OCI-LY7 (cell line): ENCODE data around the gene RSPRY1.

Experiments used
- EZH2phosphoT487 ChIP-seq: fragments of 200-600 bp; sonication (generic); IDR thresholded peaks from 2 replicates; pipeline ENCODE4 v1.6.1; 2018; ENCODE audit warnings: low read depth, borderline replicate concordance, mild to moderate bottlenecking, mixed run types, antibody characterized with exemption, low read length, moderate library complexity, mixed read lengths
- TF ChIP-seq, protein P1 (sequence below): fragments of 200-600 bp; sonication (generic); conservative IDR thresholded peaks from 2 replicates; pipeline ENCODE4 v1.5.1; 2014; ENCODE audit warnings: mild to moderate bottlenecking, antibody characterized with exemption, low read length, moderate library complexity, mixed read lengths

DNA sequence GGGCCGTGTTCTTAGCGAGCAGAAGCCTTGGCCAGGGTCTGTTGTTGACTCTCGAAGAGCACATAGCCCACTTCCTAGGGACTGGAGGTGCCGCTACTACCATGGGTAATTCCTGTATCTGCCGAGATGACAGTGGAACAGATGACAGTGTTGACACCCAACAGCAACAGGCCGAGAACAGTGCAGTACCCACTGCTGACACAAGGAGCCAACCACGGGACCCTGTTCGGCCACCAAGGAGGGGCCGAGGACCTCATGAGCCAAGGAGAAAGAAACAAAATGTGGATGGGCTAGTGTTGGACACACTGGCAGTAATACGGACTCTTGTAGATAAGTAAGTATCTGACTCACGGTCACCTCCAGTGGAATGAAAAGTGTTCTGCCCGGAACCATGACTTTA lies 18.5 kb downstream of the RSPRY1 start:
- TF ChIP-seq, protein P1, sequence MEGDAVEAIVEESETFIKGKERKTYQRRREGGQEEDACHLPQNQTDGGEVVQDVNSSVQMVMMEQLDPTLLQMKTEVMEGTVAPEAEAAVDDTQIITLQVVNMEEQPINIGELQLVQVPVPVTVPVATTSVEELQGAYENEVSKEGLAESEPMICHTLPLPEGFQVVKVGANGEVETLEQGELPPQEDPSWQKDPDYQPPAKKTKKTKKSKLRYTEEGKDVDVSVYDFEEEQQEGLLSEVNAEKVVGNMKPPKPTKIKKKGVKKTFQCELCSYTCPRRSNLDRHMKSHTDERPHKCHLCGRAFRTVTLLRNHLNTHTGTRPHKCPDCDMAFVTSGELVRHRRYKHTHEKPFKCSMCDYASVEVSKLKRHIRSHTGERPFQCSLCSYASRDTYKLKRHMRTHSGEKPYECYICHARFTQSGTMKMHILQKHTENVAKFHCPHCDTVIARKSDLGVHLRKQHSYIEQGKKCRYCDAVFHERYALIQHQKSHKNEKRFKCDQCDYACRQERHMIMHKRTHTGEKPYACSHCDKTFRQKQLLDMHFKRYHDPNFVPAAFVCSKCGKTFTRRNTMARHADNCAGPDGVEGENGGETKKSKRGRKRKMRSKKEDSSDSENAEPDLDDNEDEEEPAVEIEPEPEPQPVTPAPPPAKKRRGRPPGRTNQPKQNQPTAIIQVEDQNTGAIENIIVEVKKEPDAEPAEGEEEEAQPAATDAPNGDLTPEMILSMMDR, result no peak
- TF ChIP-seq EZH2phosphoT487, result no peak
